HEK293 (cell line): ENCODE measurements around the gene LNX1.

Experiments used
- CTCF ChIP-seq: fragments of 450-650 bp; formaldehyde crosslinking; IDR thresholded peaks from 2 replicates; pipeline ENCODE4 v1.5.1; 2016; ENCODE audit warnings: missing biosample characterization, missing genetic modification characterization
- PBX3 ChIP-seq: sonication (generic); formaldehyde crosslinking; IDR thresholded peaks from 2 replicates; pipeline ENCODE4 v1.8.1; 2022; ENCODE audit warnings: mild to moderate bottlenecking, moderate library complexity, missing genetic modification reagents
- SETDB1 ChIP-seq: IDR thresholded peaks from one replicate; pipeline ENCODE4 v1.6.1; 2017; ENCODE audit warnings: mild to moderate bottlenecking, low read length, moderate library complexity, mixed read lengths; ENCODE audit not compliant: insufficient read length
- YY1 ChIP-seq: fragments of 450-650 bp; formaldehyde crosslinking; IDR thresholded peaks from 2 replicates; pipeline ENCODE4 v1.5.1; 2018; ENCODE audit warnings: missing biosample characterization, missing genetic modification characterization
- ZFP37 ChIP-seq: fragments of 450-650 bp; formaldehyde crosslinking; IDR thresholded peaks from 2 replicates; pipeline ENCODE4 v1.5.1; 2016; ENCODE audit warnings: missing biosample characterization, missing genetic modification characterization
- ZNF23 ChIP-seq: fragments of 450-650 bp; formaldehyde crosslinking; IDR thresholded peaks from 2 replicates; pipeline ENCODE4 v1.5.1; 2016; ENCODE audit warnings: missing biosample characterization, missing genetic modification characterization, borderline replicate concordance
- ZNF623 ChIP-seq: fragments of 450-650 bp; formaldehyde crosslinking; IDR thresholded peaks from 2 replicates; pipeline ENCODE4 v1.5.1; 2016; ENCODE audit warnings: missing biosample characterization, missing genetic modification characterization
- ZNF830 ChIP-seq: fragments of 450-650 bp; IDR thresholded peaks from 2 replicates; pipeline ENCODE4 v1.5.0; 2018; ENCODE audit warnings: missing biosample characterization, missing genetic modification characterization, low read depth, mild to moderate bottlenecking, moderate library complexity

- TF ChIP-seq CTCF (tag by site-specific recombination): no peak
- no peak for TF ChIP-seq ZFP37 (tag by site-specific recombination)
- no peak for TF ChIP-seq ZNF23 (tag by site-specific recombination)
- TF ChIP-seq ZNF623 (tag by site-specific recombination): no peak
- TF ChIP-seq SETDB1: no peak
- TF ChIP-seq PBX3: no peak
- TF ChIP-seq YY1: no peak
- TF ChIP-seq ZNF830 (tag by site-specific recombination): no peak
Observed at GRCh38 chr4:53622739-53623151, 31.5 kb upstream of the LNX1 start.
